ENCODE measurements around the gene CCDC171. TPM values are rescaled to one million over a fixed set of nuclear protein-coding genes. Genes with fewer than 3 reads are reported as not detected.
A peak's percentile ranks its signal among the peaks of the same experiment; 100 is the strongest.

The CCDC171 gene
- total RNA-seq, 1 donor from 2014 or later: 2.9 TPM

- H3K4me1 ChIP-seq: no peaks in the 10 kb centered on the region
- H3K36me3 ChIP-seq: no peaks in the 10 kb centered on the region
- H3K9me3 ChIP-seq: no peaks in the 10 kb centered on the region
- intact Hi-C loops (cut with DNase I): no loop called here
- ATAC-seq (peak in 1 of 2 donors; percentile 54), DNase-seq (no peak)
- no peaks in the 10 kb centered on the region for H3K27me3 ChIP-seq (ENCODE audit: low read depth)
- H3K4me3 ChIP-seq: no peak overlapping the region
- H3K27ac ChIP-seq: no peak overlapping the region
- TF ChIP-seq, protein P1, sequence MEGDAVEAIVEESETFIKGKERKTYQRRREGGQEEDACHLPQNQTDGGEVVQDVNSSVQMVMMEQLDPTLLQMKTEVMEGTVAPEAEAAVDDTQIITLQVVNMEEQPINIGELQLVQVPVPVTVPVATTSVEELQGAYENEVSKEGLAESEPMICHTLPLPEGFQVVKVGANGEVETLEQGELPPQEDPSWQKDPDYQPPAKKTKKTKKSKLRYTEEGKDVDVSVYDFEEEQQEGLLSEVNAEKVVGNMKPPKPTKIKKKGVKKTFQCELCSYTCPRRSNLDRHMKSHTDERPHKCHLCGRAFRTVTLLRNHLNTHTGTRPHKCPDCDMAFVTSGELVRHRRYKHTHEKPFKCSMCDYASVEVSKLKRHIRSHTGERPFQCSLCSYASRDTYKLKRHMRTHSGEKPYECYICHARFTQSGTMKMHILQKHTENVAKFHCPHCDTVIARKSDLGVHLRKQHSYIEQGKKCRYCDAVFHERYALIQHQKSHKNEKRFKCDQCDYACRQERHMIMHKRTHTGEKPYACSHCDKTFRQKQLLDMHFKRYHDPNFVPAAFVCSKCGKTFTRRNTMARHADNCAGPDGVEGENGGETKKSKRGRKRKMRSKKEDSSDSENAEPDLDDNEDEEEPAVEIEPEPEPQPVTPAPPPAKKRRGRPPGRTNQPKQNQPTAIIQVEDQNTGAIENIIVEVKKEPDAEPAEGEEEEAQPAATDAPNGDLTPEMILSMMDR (IDR thresholded peaks at IDR 0.05): peak; percentile 57
Measured at GRCh38 chr9:15873573-15874177, 320.8 kb downstream of the CCDC171 start.

GRCh38 chr9:15882328-15882727 is 329.5 kb downstream of the CCDC171 start:
- TF ChIP-seq, protein P1 (IDR thresholded peaks at IDR 0.05): no peak
- Histone ChIP-seq H3K9me3 (no peaks in the 10 kb centered on the region), H3K4me3 (no peak overlapping the region), H3K4me1 (no peaks in the 10 kb centered on the region), H3K36me3 (no peaks in the 10 kb centered on the region), H3K27ac (no peak overlapping the region), H3K27me3 (ENCODE audit: low read depth) (no peaks in the 10 kb centered on the region)
- no peak for DNase-seq
- no peak for ATAC-seq
- intact Hi-C loops (cut with DNase I): no loop called here

DNA sequence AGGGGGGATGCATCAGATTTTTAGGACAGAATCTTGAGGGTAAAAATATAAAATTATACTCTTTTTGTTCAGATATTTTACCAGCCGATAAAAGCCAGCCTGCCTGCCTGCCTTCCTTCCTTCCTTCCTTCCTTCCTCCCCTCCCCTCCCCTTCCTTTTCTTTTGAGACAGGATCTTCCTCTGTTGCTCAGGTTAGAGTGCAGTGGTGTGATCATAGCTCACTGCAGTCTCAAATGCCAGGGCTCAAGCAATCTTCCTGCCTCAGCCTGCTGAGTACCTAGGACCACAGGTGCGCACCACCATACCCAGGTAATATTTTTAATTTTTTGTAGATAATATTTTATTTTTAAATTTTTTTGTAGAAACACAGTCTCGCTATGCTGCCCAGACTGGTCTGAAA is 330.0 kb downstream of the CCDC171 start:
- intact Hi-C loops (cut with DNase I): no loop called here
- ATAC-seq: no peak
- H3K9me3 ChIP-seq: no peaks in the 10 kb centered on the region
- H3K36me3 ChIP-seq: no peaks in the 10 kb centered on the region
- TF ChIP-seq, protein P1 (IDR thresholded peaks at IDR 0.05): no peak
- no peak overlapping the region for H3K27ac ChIP-seq
- H3K27me3 ChIP-seq (ENCODE audit: low read depth): no peaks in the 10 kb centered on the region
- no peaks in the 10 kb centered on the region for H3K4me1 ChIP-seq
- no peak for DNase-seq
- no peak overlapping the region for H3K4me3 ChIP-seq

DNA sequence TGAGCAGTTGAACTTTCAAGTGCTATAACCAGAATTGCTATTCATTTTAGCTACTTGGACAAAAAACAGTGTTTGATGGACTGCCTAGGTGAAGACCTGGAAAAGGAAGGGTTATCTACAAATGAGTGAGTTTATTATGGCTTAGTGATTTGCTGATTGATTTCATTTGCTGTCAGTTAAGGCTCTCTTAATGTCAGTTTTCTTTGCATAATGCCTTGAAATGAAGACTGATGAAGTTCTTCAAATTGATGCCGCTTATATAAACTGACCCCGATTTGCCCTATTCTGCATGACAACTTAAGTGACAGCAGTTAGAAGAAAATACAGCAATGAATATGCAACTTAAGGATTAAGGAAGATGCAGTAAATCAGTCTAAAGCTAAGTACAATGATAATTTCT is 332.6 kb downstream of the CCDC171 start:
- H3K27me3 ChIP-seq (ENCODE audit: low read depth): no peaks in the 10 kb centered on the region
- H3K4me1 ChIP-seq: no peaks in the 10 kb centered on the region
- no peaks in the 10 kb centered on the region for H3K36me3 ChIP-seq
- intact Hi-C loops (cut with DNase I): no loop called here
- no peak for DNase-seq
- no peak overlapping the region for H3K27ac ChIP-seq
- ATAC-seq: no peak
- TF ChIP-seq, protein P1 (IDR thresholded peaks at IDR 0.05): no peak
- H3K4me3 ChIP-seq: no peak overlapping the region
- no peaks in the 10 kb centered on the region for H3K9me3 ChIP-seq

DNA sequence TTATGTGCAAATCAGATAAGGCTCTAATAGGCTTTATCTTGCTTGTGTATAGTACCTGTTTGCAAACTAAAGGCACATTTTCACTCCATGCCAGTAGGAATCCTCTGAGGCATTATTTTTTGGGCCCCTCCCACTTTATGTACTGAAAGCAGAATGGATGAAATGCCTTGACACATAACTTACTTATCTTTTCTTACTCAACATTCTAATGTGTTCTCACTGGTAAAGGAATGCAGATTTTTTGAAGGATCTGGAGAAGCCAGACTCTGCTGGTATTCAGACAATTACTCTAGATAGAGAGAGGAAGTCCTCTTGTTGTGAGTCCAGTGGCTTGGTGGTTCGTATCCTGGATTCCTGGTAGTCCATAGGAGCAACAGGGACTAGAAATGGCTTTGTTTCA is 336.7 kb downstream of the CCDC171 start:
- TF ChIP-seq, protein P1 (IDR thresholded peaks at IDR 0.05): no peak
- no peaks in the 10 kb centered on the region for H3K4me1 ChIP-seq
- no peak for DNase-seq
- ATAC-seq: no peak
- H3K4me3 ChIP-seq: no peak overlapping the region
- no peak overlapping the region for H3K27ac ChIP-seq
- no peaks in the 10 kb centered on the region for H3K27me3 ChIP-seq (ENCODE audit: low read depth)
- intact Hi-C loops (cut with DNase I): no loop called here
- no peaks in the 10 kb centered on the region for H3K9me3 ChIP-seq
- H3K36me3 ChIP-seq: no peaks in the 10 kb centered on the region
